NCI-H2227 (cell line): ENCODE measurements around the gene RAD9B.

ENCODE experiments used
- DNase-seq: peaks from one replicate; lab custom pipeline; 2025; ENCODE audit not compliant: unreplicated experiment; lab: John Stamatoyannopoulos, UW

The RAD9B gene

DNA sequence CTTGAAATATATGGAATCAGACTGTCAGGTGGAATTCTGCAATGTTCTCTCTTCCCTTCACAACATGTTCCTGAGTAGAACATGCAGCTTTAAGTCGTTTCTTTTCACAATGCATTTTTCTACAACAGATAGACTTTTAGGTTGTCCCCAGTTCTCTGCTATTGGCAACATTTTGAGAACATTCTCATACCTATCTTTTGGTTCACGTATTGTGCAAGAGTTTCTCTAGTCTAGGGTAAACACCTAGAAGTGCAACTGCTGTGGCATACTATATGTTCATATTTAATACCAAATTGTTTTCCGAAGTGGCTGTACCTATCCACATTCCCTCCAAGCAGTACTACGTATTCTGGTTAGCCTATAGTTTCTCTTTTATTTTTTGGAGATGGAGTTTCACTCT is 48.9 kb downstream of the RAD9B start:
- DNase-seq: no peak
